Panc1 (cell line): ENCODE measurements around the gene PEX10. TPM values are rescaled to one million over a fixed set of nuclear protein-coding genes. Genes with fewer than 3 reads are reported as not detected.

Experiments
- ATAC-seq: fragments of 200-7000 bp; cut with Tn5 transposase; 2 replicates; pipeline ENCODE4 v1.9.1; 2020; ENCODE audit warnings: mild to moderate bottlenecking, moderate library complexity
- BruUV-seq: library from RNA; stranded (reverse); fragments of 400-500 nt; replicated peaks from 2 replicates; lab custom pipeline; 2021; lab: Mats Ljungman, UMichigan
- CTCF ChIA-PET: fragments of 300-600 bp; sonication (Branson Sonifier 250); formaldehyde crosslinking; loops from one replicate; lab custom pipeline; 2022; ENCODE audit warnings: antibody characterized with exemption; lab: Charles Lee
- POLR2A ChIA-PET: fragments of 300-600 bp; sonication (Branson Sonifier 250); formaldehyde crosslinking; loops from one replicate; lab custom pipeline; 2022; ENCODE audit warnings: antibody characterized with exemption; lab: Charles Lee
- DNase-seq: peaks from one replicate; pipeline ENCODE4 v3.0.0-alpha.2; 2010; ENCODE audit warnings: low read depth, low spot score
- H3K27ac ChIP-seq: 2 replicates; pipeline ENCODE4 v1.5.1; 2011; ENCODE audit warnings: mild to moderate bottlenecking, low read length, inconsistent platforms
- H3K27me3 ChIP-seq: fragments of 200-500 bp; sonication (Bioruptor generic); 2 replicates; pipeline ENCODE4 v1.6.0; 2014; ENCODE audit warnings: low read length, inconsistent platforms; ENCODE audit not compliant: control insufficient read depth, insufficient read depth
- H3K36me3 ChIP-seq: fragments of 200-500 bp; sonication (Bioruptor generic); 2 replicates; pipeline ENCODE4 v1.5.1; 2014; ENCODE audit warnings: inconsistent platforms, mild to moderate bottlenecking, low read length, moderate library complexity; ENCODE audit not compliant: control insufficient read depth, insufficient read depth
- H3K4me1 ChIP-seq: 2 replicates; pipeline ENCODE4 v1.5.1; 2011; ENCODE audit warnings: inconsistent platforms, mild to moderate bottlenecking, low read length, moderate library complexity; ENCODE audit not compliant: control insufficient read depth, insufficient read depth
- H3K4me3 ChIP-seq, 2 experiments: 2 replicates each; pipeline ENCODE4 v1.5.1; 2011 to 2012; ENCODE audit warnings: low read depth in 2 of 2, low read length in 2 of 2, mild to moderate bottlenecking in 2 of 2, inconsistent platforms in 1 of 2, moderate library complexity in 1 of 2
- H3K9me3 ChIP-seq: fragments of 200-500 bp; sonication (Bioruptor generic); 2 replicates; pipeline ENCODE4 v1.5.1; 2014; ENCODE audit warnings: low read depth, mild to moderate bottlenecking, inconsistent platforms, low read length, moderate library complexity; ENCODE audit not compliant: control insufficient read depth, insufficient read depth
- CTCF ChIP-seq: fragments of 450-650 bp; IDR thresholded peaks from 2 replicates; pipeline ENCODE4 v1.5.1; 2017; ENCODE audit warnings: mild to moderate bottlenecking
- POLR2AphosphoS5 ChIP-seq: IDR thresholded peaks from 2 replicates; pipeline ENCODE4 v1.6.1; 2012; ENCODE audit warnings: mild to moderate bottlenecking, low read depth, low read length, moderate library complexity
- REST ChIP-seq, 2 experiments: IDR thresholded peaks; 2 replicates each; pipeline ENCODE4 v1.6.1; 2011 to 2012; ENCODE audit warnings: low read depth in 2 of 2, control low read depth in 1 of 2, low read length in 1 of 2, mild to moderate bottlenecking in 1 of 2, moderate library complexity in 1 of 2; ENCODE audit not compliant: insufficient read depth in 1 of 2
- SIN3A ChIP-seq: IDR thresholded peaks from 2 replicates; pipeline ENCODE4 v1.6.1; 2012; ENCODE audit warnings: low read depth, mild to moderate bottlenecking, low read length, moderate library complexity, borderline replicate concordance; ENCODE audit not compliant: insufficient read depth
- TCF7L2 ChIP-seq: IDR thresholded peaks from 2 replicates; pipeline ENCODE4 v1.6.1; 2011; ENCODE audit warnings: mild to moderate bottlenecking, low read depth, low read length, inconsistent platforms
- in situ Hi-C: cut with HindIII; loops from 2 replicates; pipeline ENCODE4 v1.10.0; 2016; ENCODE audit warnings: low sequenced_read_pairs, low pct_unique_long_range_greater_than_20kb
- intact Hi-C: fragments of 100-400 bp; cut with micrococcal nuclease; formaldehyde crosslinking; loops from one replicate; pipeline ENCODE4 v1.10.0; 2022; ENCODE audit not compliant: unreplicated experiment
- total RNA-seq: library from RNA; stranded (reverse); gene quantifications from one replicate; pipeline ENCODE4 v1.2.1, GENCODE V29; 2021; ENCODE audit not compliant: unreplicated experiment

Gene PEX10
- total RNA-seq, 1 experiment from 2014 or later: 49.8 TPM

- POLR2A ChIA-PET: no interaction called here
Measured at GRCh38 chr1:2433196-2433595, 20.8 kb upstream of the PEX10 start.

GRCh38 chr1:2432441-2432844, 20.1 kb upstream of the PEX10 start:
- no peak for DNase-seq
- Histone ChIP-seq H3K27ac (no peak overlapping the region), H3K27me3 (no peaks in the 10 kb centered on the region), H3K36me3 (no peaks in the 10 kb centered on the region), H3K4me1 (peaks cover 3% of the 10 kb centered on the region; the same call in 1 of the 2 replicates), H3K9me3 (no peaks in the 10 kb centered on the region), H3K4me3 (no peak overlapping the region)
- no peak for ATAC-seq
- intact Hi-C loops (no loop called here), in situ Hi-C loops (no loop called here)
- BruUV-seq: no TSS peak
- POLR2A ChIA-PET: no interaction called here
- CTCF ChIA-PET: no interaction called here
- TF ChIP-seq POLR2AphosphoS5: no peak
- TF ChIP-seq TCF7L2: no peak
- no peak for TF ChIP-seq REST (IDR thresholded peaks at IDR 0.05; ENCODE audit: insufficient read depth in 1 of 2, low read depth in 2 of 2, low read length in 1 of 2)
- no peak for TF ChIP-seq SIN3A
- TF ChIP-seq CTCF: no peak

More at GRCh38 chr1:2433196-2433595, 20.8 kb upstream of the PEX10 start:
- BruUV-seq: no TSS peak
- no peak for TF ChIP-seq TCF7L2
- no peak for TF ChIP-seq CTCF
- TF ChIP-seq REST (IDR thresholded peaks at IDR 0.05; ENCODE audit: insufficient read depth in 1 of 2, low read depth in 2 of 2, low read length in 1 of 2): no peak
- no peak for TF ChIP-seq POLR2AphosphoS5
- no peak for TF ChIP-seq SIN3A
- Histone ChIP-seq H3K27me3 (no peaks in the 10 kb centered on the region), H3K27ac (no peak overlapping the region), H3K9me3 (no peaks in the 10 kb centered on the region), H3K4me3 (no peak overlapping the region), H3K4me1 (peaks cover 3% of the 10 kb centered on the region; the same call in 1 of the 2 replicates), H3K36me3 (no peaks in the 10 kb centered on the region)
- no peak for ATAC-seq
- no peak for DNase-seq
- CTCF ChIA-PET: no interaction called here
- in situ Hi-C loops: no loop called here
- intact Hi-C loops: no loop called here
